Osteoblast (primary cell): Measurements from ENCODE around the gene LIG3. TPM values are rescaled to one million over a fixed set of nuclear protein-coding genes. Genes with fewer than 3 reads are reported as not detected.

Experiments
- DNase-seq: peaks from one replicate; pipeline ENCODE4 v3.0.0; 2011; ENCODE audit warnings: low spot score, mixed read lengths; ENCODE audit not compliant: insufficient read length; ENCODE audit errors: missing footprints
- H2AFZ ChIP-seq: 2 replicates; pipeline ENCODE4 v1.6.0; 2011; ENCODE audit warnings: mild to moderate bottlenecking, low read length
- H3K27ac ChIP-seq: 2 replicates; pipeline ENCODE4 v1.5.1; 2011; ENCODE audit warnings: mild to moderate bottlenecking, low read depth, low read length, moderate library complexity
- H3K27me3 ChIP-seq: 2 replicates; pipeline ENCODE4 v1.6.0; 2012; ENCODE audit warnings: mild to moderate bottlenecking, control low read depth, inconsistent platforms, low read length, moderate library complexity; ENCODE audit not compliant: insufficient read depth
- H3K36me3 ChIP-seq: 2 replicates; pipeline ENCODE4 v1.5.1; 2011; ENCODE audit warnings: mild to moderate bottlenecking, low read length, control low read depth, moderate library complexity; ENCODE audit not compliant: insufficient read depth
- H3K4me1 ChIP-seq: 2 replicates; pipeline ENCODE4 v1.5.1; 2011; ENCODE audit warnings: mild to moderate bottlenecking, low read length, control low read depth, moderate library complexity; ENCODE audit not compliant: insufficient read depth
- H3K4me2 ChIP-seq: 2 replicates; pipeline ENCODE4 v1.6.0; 2011; ENCODE audit warnings: mild to moderate bottlenecking, low read length; ENCODE audit not compliant: insufficient read depth
- H3K4me3 ChIP-seq: fragments of 200-600 bp; sonication (generic); 3 replicates; pipeline ENCODE4 v1.5.1; 2012; ENCODE audit warnings: mild to moderate bottlenecking, low read length, inconsistent platforms; ENCODE audit not compliant: insufficient read depth
- H3K79me2 ChIP-seq: 2 replicates; pipeline ENCODE4 v1.6.0; 2012; ENCODE audit warnings: mild to moderate bottlenecking, low read length, control low read depth, inconsistent platforms; ENCODE audit not compliant: insufficient read depth
- H3K9me3 ChIP-seq: 2 replicates; pipeline ENCODE4 v1.5.1; 2011; ENCODE audit warnings: low read depth, low read length, control low read depth
- H4K20me1 ChIP-seq: 2 replicates; pipeline ENCODE4 v1.6.0; 2012; ENCODE audit warnings: mild to moderate bottlenecking, low read length, control low read depth; ENCODE audit not compliant: insufficient read depth
- CTCF ChIP-seq: IDR thresholded peaks from 2 replicates; pipeline ENCODE4 v1.5.1; 2011; ENCODE audit warnings: mild to moderate bottlenecking, low read depth, low read length, moderate library complexity; ENCODE audit errors: extremely low read depth
- total RNA-seq: library from RNA; depleted of rRNA; stranded (reverse); fragments of >200 nt; gene quantifications from 2 replicates; pipeline ENCODE4 v1.2.3, GENCODE V29; 2012

The LIG3 gene
- total RNA-seq, 1 donor, result 26.1 TPM

GRCh38 chr17:35006961-35007360 lies 26.6 kb downstream of the LIG3 start:
- H4K20me1 ChIP-seq, result no peaks in the 10 kb centered on the region
- H3K4me2 ChIP-seq, result no peak overlapping the region
- H3K27me3 ChIP-seq, result no peaks in the 10 kb centered on the region
- no peak overlapping the region for H3K27ac ChIP-seq
- DNase-seq, result no peak
- no peaks in the 10 kb centered on the region for H3K79me2 ChIP-seq
- H3K9me3 ChIP-seq, result no peaks in the 10 kb centered on the region
- TF ChIP-seq CTCF, result no peak
- no peak overlapping the region for H3K4me3 ChIP-seq
- no peaks in the 10 kb centered on the region for H3K4me1 ChIP-seq
- H2AFZ ChIP-seq, result no peak overlapping the region
- H3K36me3 ChIP-seq, result peaks cover 53% of the 10 kb centered on the region

GRCh38 chr17:35010093-35010492 lies 29.8 kb downstream of the LIG3 start:
- H3K79me2 ChIP-seq, result no peaks in the 10 kb centered on the region
- TF ChIP-seq CTCF, result no peak
- DNase-seq, result no peak

GRCh38 chr17:35011671-35012216 lies 31.4 kb downstream of the LIG3 start:
- no peaks in the 10 kb centered on the region for H3K9me3 ChIP-seq
- H2AFZ ChIP-seq, result no peak overlapping the region
- no peak overlapping the region for H3K4me2 ChIP-seq
- TF ChIP-seq CTCF, result no peak
- no peaks in the 10 kb centered on the region for H3K79me2 ChIP-seq
- DNase-seq, result no peak
- H3K27me3 ChIP-seq, result no peaks in the 10 kb centered on the region
- peaks cover 54% of the 10 kb centered on the region for H3K36me3 ChIP-seq
- no peak overlapping the region for H3K27ac ChIP-seq
- no peaks in the 10 kb centered on the region for H4K20me1 ChIP-seq
- no peak overlapping the region for H3K4me3 ChIP-seq
- H3K4me1 ChIP-seq, result no peaks in the 10 kb centered on the region

More at GRCh38 chr17:35010093-35010492, 29.8 kb downstream of the LIG3 start:
- no peaks in the 10 kb centered on the region for H4K20me1 ChIP-seq
- H3K4me2 ChIP-seq, result no peak overlapping the region
- H3K36me3 ChIP-seq, result peaks cover 52% of the 10 kb centered on the region
- H3K27ac ChIP-seq, result no peak overlapping the region
- no peak overlapping the region for H2AFZ ChIP-seq
- no peaks in the 10 kb centered on the region for H3K4me1 ChIP-seq
- H3K4me3 ChIP-seq, result no peak overlapping the region
- H3K27me3 ChIP-seq, result no peaks in the 10 kb centered on the region
- no peaks in the 10 kb centered on the region for H3K9me3 ChIP-seq

GRCh38 chr17:35016369-35016768 lies 36.1 kb downstream of the LIG3 start:
- H3K4me3 ChIP-seq, result no peak overlapping the region
- peaks cover 12% of the 10 kb centered on the region for H3K79me2 ChIP-seq
- TF ChIP-seq CTCF, result no peak
- no peaks in the 10 kb centered on the region for H3K27me3 ChIP-seq
- H3K4me2 ChIP-seq, result no peak overlapping the region
- H3K4me1 ChIP-seq, result no peaks in the 10 kb centered on the region
- DNase-seq, result no peak
- no peak overlapping the region for H2AFZ ChIP-seq
- H3K36me3 ChIP-seq, result peaks cover 42% of the 10 kb centered on the region
- H3K27ac ChIP-seq, result no peak overlapping the region
- no peaks in the 10 kb centered on the region for H3K9me3 ChIP-seq
- H4K20me1 ChIP-seq, result no peaks in the 10 kb centered on the region
